T-cell (primary cell): ENCODE measurements around the gene RAET1E. TPM values are rescaled to one million over a fixed set of nuclear protein-coding genes. Genes with fewer than 3 reads are reported as not detected.
"Not testable (repeated sequence)": the region's sequence is repeated elsewhere in the genome, so short reads cannot be mapped to it uniquely, and the experiment has no call there.

Experiments
- ATAC-seq, 4 experiments: fragments of 200-7000 bp in 3 of 4; fragments of 150-1000 bp in 1 of 4; cut with Tn5 transposase; replicated peaks in 1 of 4; 1 replicate in 3 of 4; 2 replicates in 1 of 4; pipeline ENCODE4 v1.10.0; 2021; ENCODE audit warnings: moderate library complexity in 3 of 4, mild to moderate bottlenecking in 2 of 4, moderate number of reproducible peaks in 1 of 4
- CTCF ChIA-PET, 2 donors: fragments of 300-600 bp; sonication (Branson Sonifier 250); formaldehyde crosslinking; loops; one replicate each; lab custom pipeline; 2022; ENCODE audit warnings: antibody characterized with exemption in 2 of 2; lab: Charles Lee
- POLR2A ChIA-PET, 2 donors: fragments of 300-600 bp; sonication (Branson Sonifier 250); formaldehyde crosslinking; loops; one replicate each; lab custom pipeline; 2022; ENCODE audit warnings: antibody characterized with exemption in 2 of 2; lab: Charles Lee
- DNase-seq, 35 experiments: peaks; one replicate each; pipeline versions ENCODE4 v3.0.0 to v3.0.0-alpha.2; 2013 to 2023
- H3K27ac ChIP-seq: one replicate; pipeline ENCODE4 v1.5.1; 2013; ENCODE audit warnings: low read length
- H3K27me3 ChIP-seq, 2 experiments: replicated peaks in 1 of 2; 1 replicate in 1 of 2; 2 replicates in 1 of 2; pipeline versions ENCODE4 v1.6.1 to v1.7.0; 2013; ENCODE audit warnings: low read length in 1 of 2, mixed read lengths in 1 of 2; ENCODE audit not compliant: control insufficient read depth in 2 of 2, insufficient read depth in 2 of 2; ENCODE audit errors: extremely low read depth in 1 of 2
- H3K36me3 ChIP-seq, 2 donors: 1 replicate in 1 of 2; 2 replicates in 1 of 2; pipeline versions ENCODE4 v1.6.1 to v1.7.0; 2013; ENCODE audit warnings: low read length in 1 of 2; ENCODE audit not compliant: control insufficient read depth in 2 of 2, insufficient read depth in 1 of 2; ENCODE audit errors: extremely low read depth in 1 of 2
- H3K4me1 ChIP-seq, 2 experiments: 1 replicate in 1 of 2; 2 replicates in 1 of 2; pipeline versions ENCODE4 v1.6.1 to v1.7.0; 2013; ENCODE audit warnings: low read length in 2 of 2, mixed read lengths in 1 of 2; ENCODE audit not compliant: insufficient read depth in 2 of 2, control insufficient read depth in 1 of 2; ENCODE audit errors: extremely low read depth in 1 of 2
- H3K4me3 ChIP-seq, 2 donors: 1 replicate in 1 of 2; 2 replicates in 1 of 2; pipeline versions ENCODE4 v1.5.1 to v1.7.0; 2013; ENCODE audit warnings: mild to moderate bottlenecking in 2 of 2, low read length in 1 of 2, moderate library complexity in 1 of 2; ENCODE audit not compliant: control insufficient read depth in 1 of 2; ENCODE audit errors: extremely low read depth in 1 of 2
- H3K9me3 ChIP-seq: 2 replicates; pipeline ENCODE4 v1.7.0; 2013
- H3K27ac Mint-ChIP-seq, 2 donors: one replicate each; pipeline ENCODE4 v1.8.0; 2020 to 2021; ENCODE audit warnings: mild to moderate bottlenecking in 2 of 2, mixed read lengths in 2 of 2
- H3K27me3 Mint-ChIP-seq, 2 donors: one replicate each; pipeline ENCODE4 v1.8.0; 2021 to 2022; ENCODE audit warnings: mixed read lengths in 2 of 2
- H3K36me3 Mint-ChIP-seq: one replicate; pipeline ENCODE4 v1.8.0; 2021; ENCODE audit warnings: mixed read lengths
- H3K4me1 Mint-ChIP-seq, 3 donors: one replicate each; pipeline ENCODE4 v1.8.0; 2020 to 2022; ENCODE audit warnings: mixed read lengths in 3 of 3, mild to moderate bottlenecking in 1 of 3
- H3K4me3 Mint-ChIP-seq, 3 donors: one replicate each; pipeline ENCODE4 v1.8.0; 2020 to 2022; ENCODE audit warnings: mild to moderate bottlenecking in 3 of 3, mixed read lengths in 3 of 3, moderate library complexity in 3 of 3
- H3K9me3 Mint-ChIP-seq, 3 donors: one replicate each; pipeline ENCODE4 v1.8.0; 2020 to 2022; ENCODE audit warnings: mixed read lengths in 3 of 3
- WGBS: methylation state at CpG from one replicate; pipeline ENCODE4 v1.1.5; 2013; ENCODE audit warnings: missing lambda C conversion rate; ENCODE audit not compliant: insufficient coverage; 5-methylcytosine and 5-hydroxymethylcytosine counted together
- total RNA-seq, 35 experiments: library from RNA in 6 of 35; stranded (reverse) in 6 of 35; fragments of 120-200 nt in 1 of 35; gene quantifications; one replicate each; pipeline versions ENCODE4 v1.2.1 to v1.2.4 and lab custom pipeline; 2013 to 2026

RAET1E gene
- total RNA-seq, 5 donors from 2014 or later (not counting 1 experiment from before 2014, with no cell fraction given): not detected

DNA sequence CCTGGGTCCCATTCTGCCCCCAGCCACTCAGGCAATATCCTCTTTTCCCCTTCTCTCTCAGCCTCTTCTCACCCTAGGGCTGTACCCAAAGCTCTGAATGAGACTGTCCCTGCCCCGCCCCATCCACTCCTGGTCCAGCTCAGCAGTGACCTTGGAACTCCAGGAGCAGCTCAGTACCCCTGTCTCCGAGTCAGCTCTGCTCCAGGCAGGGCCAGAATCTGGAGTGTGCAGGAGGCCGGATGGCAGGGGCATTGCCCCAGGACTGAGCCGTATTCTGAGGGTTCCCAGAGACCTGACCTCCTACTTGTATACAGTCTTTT is 27.0 kb upstream of the RAET1E start:
- 86% methylated on average over 4 of the region's 4 CpGs for WGBS
- ChIA-PET POLR2A (no interaction called here), CTCF (interaction anchor here in 1 of 2 donors (0.5 to 1.3 kb wide), 4 partner anchors 37 to 176 kb away, joined by 3 to 6 read pairs (median 4); no protein-coding TSS in a partner anchor)
- DNase-seq (no peak), ATAC-seq (no peak)
- H3K27ac ChIP-seq: no peak overlapping the region
- H3K4me1 ChIP-seq: peaks cover 3 to 31% of the 10 kb centered on the region in 2 experiments
- H3K4me3 Mint-ChIP-seq: no peak overlapping the region
- H3K27me3 ChIP-seq: peaks cover 18 to 70% of the 10 kb centered on the region in 2 experiments
- no peaks in the 10 kb centered on the region for H3K36me3 ChIP-seq
- no peak overlapping the region for H3K4me3 ChIP-seq
- peaks cover 77 to 93% of the 10 kb centered on the region in 2 donors for H3K27me3 Mint-ChIP-seq
- H3K36me3 Mint-ChIP-seq: no peaks in the 10 kb centered on the region
- H3K9me3 ChIP-seq: no peaks in the 10 kb centered on the region
- H3K4me1 Mint-ChIP-seq: peaks cover 21 to 34% (median 31%) of the 10 kb centered on the region in 3 donors
- no peaks in the 10 kb centered on the region for H3K9me3 Mint-ChIP-seq
- no peak overlapping the region for H3K27ac Mint-ChIP-seq

GRCh38 chr6:149924206-149924932 is 26.5 kb upstream of the RAET1E start:
- WGBS: 83% methylated on average over 5 of the region's 9 CpGs
- Histone ChIP-seq H3K4me1 (peaks cover 3 to 31% of the 10 kb centered on the region in 2 experiments), H3K27me3 (peaks cover 18 to 70% of the 10 kb centered on the region in 2 experiments), H3K36me3 (no peaks in the 10 kb centered on the region), H3K27ac (no peak overlapping the region), H3K4me3 (no peak overlapping the region), H3K9me3 (no peaks in the 10 kb centered on the region)
- H3K36me3 Mint-ChIP-seq: no peaks in the 10 kb centered on the region
- ChIA-PET POLR2A (no interaction called here), CTCF (interaction anchor here (0.6 to 1.3 kb wide), 5 partner anchors 38 to 193 kb away, joined by 4 to 6 read pairs (median 4); no protein-coding TSS in a partner anchor)
- no peaks in the 10 kb centered on the region for H3K9me3 Mint-ChIP-seq
- ATAC-seq: no peak
- DNase-seq: peak in 1 of 35 experiments; percentile 3
- H3K27ac Mint-ChIP-seq: no peak overlapping the region
- peak overlapping the region in 2 of 3 donors; percentile 14 to 84 for H3K4me3 Mint-ChIP-seq
- peaks cover 21 to 34% (median 31%) of the 10 kb centered on the region in 3 donors for H3K4me1 Mint-ChIP-seq
- H3K27me3 Mint-ChIP-seq: peaks cover 73 to 89% of the 10 kb centered on the region in 2 donors

GRCh38 chr6:149923327-149923986 is 25.5 kb upstream of the RAET1E start:
- peak; percentile 28 to 55 (median 38) for ATAC-seq

DNA sequence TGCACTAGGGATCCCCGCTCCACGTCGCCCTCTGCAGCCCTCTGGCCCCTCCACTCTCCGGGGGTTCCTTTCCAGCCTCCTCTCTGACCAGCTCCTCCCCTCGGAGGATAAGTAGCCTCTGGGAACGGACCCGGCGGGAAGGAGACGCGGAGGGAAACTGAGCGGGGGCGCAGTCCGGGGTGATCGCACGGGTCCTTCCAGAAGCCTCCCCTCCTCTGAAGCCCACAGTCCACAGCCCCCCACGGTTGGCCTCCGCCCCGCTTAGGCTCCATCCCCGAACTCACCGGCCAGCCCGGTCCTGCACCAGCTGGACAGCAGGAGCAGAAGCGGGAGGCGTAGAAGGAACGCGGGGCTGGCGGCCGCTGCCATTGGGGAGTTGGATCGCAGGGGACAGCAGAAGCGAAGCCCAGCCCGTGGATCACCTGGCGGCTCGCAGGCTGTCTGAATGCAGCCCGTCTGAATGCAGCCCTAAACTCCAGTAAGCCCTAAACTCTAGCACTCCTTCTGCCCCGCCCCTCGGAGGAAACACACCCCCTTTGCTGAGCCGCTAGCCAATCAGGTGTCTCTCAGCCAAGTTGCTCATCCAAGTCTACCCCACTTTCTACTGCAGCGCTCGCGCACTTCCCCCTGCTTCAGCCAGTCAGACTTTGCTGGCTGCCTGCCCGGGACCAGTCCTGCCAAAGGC is 24.9 kb upstream of the RAET1E start, which contains the start of gene RAET1G:
TSS of gene RAET1G (minus strand) at position 480 of the 685 bp plus-strand sequence. CDS start at position 369, 111 bp downstream.
- WGBS: 3% methylated on average over 40 of the region's 40 CpGs
- CTCF ChIA-PET: no interaction called here

More at GRCh38 chr6:149923327-149923986, 25.5 kb upstream of the RAET1E start:
- H3K27ac ChIP-seq: no peak overlapping the region
- Mint-ChIP-seq H3K36me3 (no peaks in the 10 kb centered on the region), H3K4me1 (peaks cover 21 to 34% (median 31%) of the 10 kb centered on the region in 3 donors), H3K27ac (peak overlapping the region in 1 of 2 donors; percentile 5), H3K9me3 (no peaks in the 10 kb centered on the region), H3K27me3 (peaks cover 67 to 84% of the 10 kb centered on the region in 2 donors), H3K4me3 (peak overlapping the region; percentile 78 to 84 (median 81))
- H3K4me3 ChIP-seq: peak overlapping the region; percentile 42 to 79
- WGBS: 24% methylated on average over 15 of the region's 33 CpGs
- H3K36me3 ChIP-seq: no peaks in the 10 kb centered on the region
- peaks cover 3 to 31% of the 10 kb centered on the region in 2 experiments for H3K4me1 ChIP-seq
- CTCF ChIA-PET: interaction anchor here (1.1 to 1.3 kb wide), 2 partner anchors 88 to 94 kb away, joined by 4 to 6 read pairs; no protein-coding TSS in a partner anchor
- POLR2A ChIA-PET: no interaction called here
- H3K27me3 ChIP-seq: peaks cover 18 to 66% of the 10 kb centered on the region in 2 experiments
- no peaks in the 10 kb centered on the region for H3K9me3 ChIP-seq
- no peak for DNase-seq

DNA sequence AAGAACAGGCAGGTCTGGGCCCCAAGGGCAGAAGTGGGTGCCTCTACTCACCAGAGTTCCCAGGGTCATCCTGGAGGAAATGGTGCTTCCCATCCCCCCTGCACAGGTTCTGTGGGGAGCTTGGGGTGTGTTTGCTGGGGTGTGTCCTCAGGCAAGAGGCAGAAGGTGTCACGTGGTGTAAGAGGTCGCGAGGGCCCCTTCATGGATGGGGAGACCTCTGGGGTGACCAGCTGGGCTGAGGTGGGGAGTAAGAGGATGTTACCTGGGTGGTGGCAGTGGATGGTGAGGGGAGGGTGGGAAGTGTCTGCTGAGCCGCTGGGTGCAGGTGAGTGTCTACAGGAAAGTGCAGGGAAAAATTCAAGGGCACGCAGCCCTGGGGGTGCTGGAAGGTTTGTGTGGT is 24.2 kb upstream of the RAET1E start:
- Histone ChIP-seq H3K4me3 (peak overlapping the region in 1 of 2 donors; percentile 79), H3K27me3 (peaks cover 18 to 72% of the 10 kb centered on the region in 2 experiments), H3K4me1 (peaks cover 3 to 31% of the 10 kb centered on the region in 2 experiments)
- 78% methylated on average over 4 of the region's 5 CpGs for WGBS
- CTCF ChIA-PET, H3K9me3 ChIP-seq, H3K36me3 ChIP-seq, POLR2A ChIA-PET, H3K36me3 Mint-ChIP-seq, H3K27ac Mint-ChIP-seq, H3K9me3 Mint-ChIP-seq, ATAC-seq, H3K27ac ChIP-seq: not testable (repeated sequence)
- Mint-ChIP-seq H3K27me3 (peaks cover 56 to 77% of the 10 kb centered on the region in 2 donors), H3K4me3 (peak overlapping the region; percentile 15 to 84 (median 56)), H3K4me1 (peaks cover 21 to 34% (median 31%) of the 10 kb centered on the region in 3 donors)
- peak in 1 of 35 experiments; percentile 11 for DNase-seq

More for the DNA sequence above, 24.9 kb upstream of the RAET1E start, which contains the start of gene RAET1G:
- H3K4me3 Mint-ChIP-seq: peak within 1 kb of the TSS; percentile 78 to 84 (median 81)
- Histone ChIP-seq H3K4me1 (peaks cover 3 to 31% of the 10 kb centered on the region in 2 experiments), H3K36me3 (no peaks in the 10 kb centered on the region), H3K27me3 (peaks cover 18 to 72% of the 10 kb centered on the region in 2 experiments), H3K27ac (no peak within 1 kb of the TSS), H3K9me3 (no peaks in the 10 kb centered on the region), H3K4me3 (peak within 1 kb of the TSS; percentile 42 to 79)
- H3K9me3 Mint-ChIP-seq: no peaks in the 10 kb centered on the region
- peak within 1 kb of the TSS in 1 of 2 donors; percentile 5 for H3K27ac Mint-ChIP-seq
- peak; percentile 56 to 87 (median 77) for DNase-seq
- peaks cover 21 to 34% (median 31%) of the 10 kb centered on the region in 3 donors for H3K4me1 Mint-ChIP-seq
- no peaks in the 10 kb centered on the region for H3K36me3 Mint-ChIP-seq
- H3K27me3 Mint-ChIP-seq: peaks cover 62 to 84% of the 10 kb centered on the region in 2 donors
- POLR2A ChIA-PET: no interaction called here
- ATAC-seq: peak; percentile 87 to 95 (median 93)
